ENCODE results near the gene YTHDF2. TPM values are rescaled to one million over a fixed set of nuclear protein-coding genes. Genes with fewer than 3 reads are reported as not detected.

Gene YTHDF2
- total RNA-seq, 2 donors from 2014 or later, result 20.2 to 28.7 TPM

DNA sequence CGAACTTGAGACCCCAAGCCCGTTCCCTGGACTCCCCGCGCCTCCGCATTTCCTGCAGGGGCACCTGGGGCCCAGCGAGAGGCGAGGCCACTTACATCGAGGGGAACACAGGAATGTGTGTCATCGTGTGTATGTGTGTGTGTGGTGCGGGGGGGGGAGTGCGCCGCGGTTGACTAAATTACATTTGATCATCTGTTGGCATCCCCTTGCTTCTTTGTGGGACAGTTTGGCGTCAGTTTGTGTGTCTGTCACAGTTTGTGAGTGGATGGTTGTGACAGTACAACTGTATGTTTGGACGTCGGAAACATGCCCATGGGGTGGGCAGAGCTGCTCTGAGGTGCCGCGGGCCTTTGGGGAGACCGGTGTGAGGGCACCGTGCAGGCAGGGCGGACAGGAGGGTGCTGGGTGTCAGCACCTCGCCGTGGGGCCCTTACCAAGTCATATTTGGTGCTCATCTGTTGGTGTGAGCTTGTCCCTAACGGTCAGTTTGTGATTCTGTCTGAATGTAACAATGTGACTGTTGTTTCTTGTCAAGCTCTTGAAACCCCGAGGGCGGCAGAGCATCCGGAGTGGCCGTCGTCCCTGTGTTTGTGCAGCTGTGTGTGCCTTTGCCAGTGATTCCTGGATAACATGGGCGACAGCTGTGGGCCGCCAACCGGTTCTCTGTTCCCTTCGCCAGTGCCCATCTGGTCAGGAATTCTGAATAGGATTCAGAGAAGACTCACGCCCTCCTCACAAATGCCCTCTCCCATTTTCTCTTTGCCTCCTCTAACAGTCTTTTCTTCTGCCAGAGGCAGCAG lies 76.1 kb downstream of the YTHDF2 start:
- H3K27me3 ChIP-seq, result no peaks in the 10 kb centered on the region
- no peak overlapping the region for H3K4me3 ChIP-seq
- H3K36me3 ChIP-seq (replicated peaks in 1 of 2; ENCODE audit: insufficient read depth in 1 of 2, low read depth in 2 of 2), result no peaks in the 10 kb centered on the region
- H3K4me1 ChIP-seq, result no peaks in the 10 kb centered on the region
- no peak for TF ChIP-seq CTCF (IDR thresholded peaks at IDR 0.05)
- no peak for TF ChIP-seq POLR2A (IDR thresholded peaks at IDR 0.05)
- WGBS, 2 donors, result 12 to 15% methylated on average over 16 to 34 of the region's 34 CpGs
- ATAC-seq, result no peak
- no peak for DNase-seq
- intact Hi-C loops (cut with DNase I), result no loop called here
- H3K9me3 ChIP-seq, result no peaks in the 10 kb centered on the region
- no peak overlapping the region for H3K27ac ChIP-seq

- H3K9me3 ChIP-seq, result no peaks in the 10 kb centered on the region
- ATAC-seq, result no peak
- no peaks in the 10 kb centered on the region for H3K4me1 ChIP-seq
- no peaks in the 10 kb centered on the region for H3K27me3 ChIP-seq
- TF ChIP-seq POLR2A (IDR thresholded peaks at IDR 0.05), result no peak
- no peak for TF ChIP-seq CTCF (IDR thresholded peaks at IDR 0.05)
- H3K27ac ChIP-seq, result no peak overlapping the region
- 65 to 68% methylated on average over 15 of the region's 15 CpGs for WGBS, 2 donors
- intact Hi-C loops (cut with DNase I), result no loop called here
- H3K4me3 ChIP-seq, result no peak overlapping the region
- DNase-seq, result no peak
- H3K36me3 ChIP-seq (replicated peaks in 1 of 2; ENCODE audit: insufficient read depth in 1 of 2, low read depth in 2 of 2), result no peaks in the 10 kb centered on the region
Observed at GRCh38 chr1:28813931-28814465, 77.3 kb downstream of the YTHDF2 start.

- 33 to 52% methylated on average over 2 to 12 of the region's 12 CpGs for WGBS, 2 donors
- Histone ChIP-seq H3K4me1 (no peaks in the 10 kb centered on the region), H3K27me3 (no peaks in the 10 kb centered on the region), H3K4me3 (no peak overlapping the region), H3K9me3 (no peaks in the 10 kb centered on the region), H3K27ac (no peak overlapping the region), H3K36me3 (replicated peaks in 1 of 2; ENCODE audit: insufficient read depth in 1 of 2, low read depth in 2 of 2) (no peaks in the 10 kb centered on the region)
- intact Hi-C loops (cut with DNase I), result no loop called here
- DNase-seq (no peak), ATAC-seq (peak; percentile 15)
- TF ChIP-seq CTCF (IDR thresholded peaks at IDR 0.05) (no peak), POLR2A (IDR thresholded peaks at IDR 0.05) (no peak)
Observed at GRCh38 chr1:28815533-28816185, 78.9 kb downstream of the YTHDF2 start.

- Histone ChIP-seq H3K27me3 (no peaks in the 10 kb centered on the region), H3K9me3 (no peaks in the 10 kb centered on the region)
- 54 to 60% methylated on average over 6 to 7 of the region's 7 CpGs for WGBS, 2 donors
Observed at GRCh38 chr1:28817133-28817532, 80.4 kb downstream of the YTHDF2 start.

More at GRCh38 chr1:28817133-28817532, 80.4 kb downstream of the YTHDF2 start:
- no peak overlapping the region for H3K27ac ChIP-seq
- DNase-seq (no peak), ATAC-seq (no peak)
- H3K4me3 ChIP-seq, result no peak overlapping the region
- TF ChIP-seq POLR2A (IDR thresholded peaks at IDR 0.05) (no peak), CTCF (IDR thresholded peaks at IDR 0.05) (no peak)
- intact Hi-C loops (cut with DNase I), result no loop called here
- H3K4me1 ChIP-seq, result no peaks in the 10 kb centered on the region
- H3K36me3 ChIP-seq (replicated peaks in 1 of 2; ENCODE audit: insufficient read depth in 1 of 2, low read depth in 2 of 2), result no peaks in the 10 kb centered on the region
